CD4-positive, alpha-beta T cell treated with Interferon gamma for 1 hour (primary cell): ENCODE data around the gene PIGV.

Experiments used
- DNase-seq: peaks from one replicate; pipeline ENCODE4 v3.0.0-alpha.2; 2020

Gene PIGV

DNA sequence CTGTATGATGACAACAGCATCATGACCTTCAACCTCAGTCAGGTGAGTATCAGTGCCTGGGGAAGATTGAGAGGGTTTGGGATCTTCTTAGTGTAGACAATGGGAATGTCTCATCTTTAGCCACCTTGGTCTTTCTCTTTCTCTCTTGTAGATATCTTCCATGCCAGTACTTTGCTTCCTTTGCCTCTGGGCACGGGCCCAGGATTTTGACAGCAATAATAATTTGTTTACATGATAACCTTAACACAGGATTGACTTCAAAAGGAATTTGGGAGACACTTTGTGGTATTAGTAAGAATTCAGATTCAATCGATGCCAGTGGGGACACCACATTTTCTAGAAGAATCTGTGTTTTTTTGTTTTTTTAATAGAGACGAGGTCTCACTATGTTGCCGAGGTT, 12.1 kb upstream of the PIGV start:
- DNase-seq: no peak

GRCh38 chr1:26779098-26779668, 8.6 kb upstream of the PIGV start:
- DNase-seq: no peak

GRCh38 chr1:26780344-26780957, 7.3 kb upstream of the PIGV start:
- DNase-seq: no peak

DNA sequence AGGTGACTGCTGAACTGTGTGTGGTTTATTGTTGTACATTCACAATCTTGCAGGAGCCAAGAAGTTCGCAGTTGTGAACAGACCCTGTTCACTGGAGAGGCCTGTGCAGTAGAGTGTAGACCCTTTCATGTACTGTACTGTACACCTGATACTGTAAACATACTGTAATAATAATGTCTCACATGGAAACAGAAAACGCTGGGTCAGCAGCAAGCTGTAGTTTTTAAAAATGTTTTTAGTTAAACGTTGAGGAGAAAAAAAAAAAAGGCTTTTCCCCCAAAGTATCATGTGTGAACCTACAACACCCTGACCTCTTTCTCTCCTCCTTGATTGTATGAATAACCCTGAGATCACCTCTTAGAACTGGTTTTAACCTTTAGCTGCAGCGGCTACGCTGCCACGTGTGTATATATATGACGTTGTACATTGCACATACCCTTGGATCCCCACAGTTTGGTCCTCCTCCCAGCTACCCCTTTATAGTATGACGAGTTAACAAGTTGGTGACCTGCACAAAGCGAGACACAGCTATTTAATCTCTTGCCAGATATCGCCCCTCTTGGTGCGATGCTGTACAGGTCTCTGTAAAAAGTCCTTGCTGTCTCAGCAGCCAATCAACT, 6.4 kb upstream of the PIGV start:
- DNase-seq: no peak

DNA sequence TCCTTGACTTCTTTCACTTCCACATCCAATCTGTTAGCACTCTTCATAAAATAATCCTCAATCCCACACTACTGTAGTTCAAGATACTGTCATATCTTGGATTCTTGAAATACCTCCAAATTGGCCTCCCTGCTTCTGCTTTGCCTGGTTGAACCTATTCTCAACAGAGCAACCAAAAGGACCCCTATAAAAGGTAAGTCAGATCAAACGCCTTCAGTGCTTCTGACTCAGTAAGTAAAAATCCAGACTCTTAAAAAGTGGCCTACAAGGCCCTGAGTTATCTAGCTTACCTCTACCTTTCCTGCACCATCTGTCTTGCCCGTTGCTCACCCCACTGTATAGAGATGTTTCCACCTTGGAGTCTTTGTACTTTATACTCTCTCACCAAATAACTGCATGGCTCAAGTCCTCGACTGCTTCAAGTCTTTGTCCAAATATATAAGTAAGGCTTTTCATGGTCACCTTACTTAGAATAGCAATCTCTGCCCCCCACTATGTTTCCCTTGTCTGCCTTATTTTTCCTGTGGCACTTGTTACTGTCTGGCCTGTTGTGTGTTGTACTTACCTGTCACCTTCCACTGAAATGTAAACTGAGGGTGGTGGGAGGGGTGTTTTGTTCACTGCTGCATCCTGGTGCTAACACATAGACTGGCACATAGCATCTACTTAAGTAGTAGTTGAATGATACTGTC, 5.1 kb upstream of the PIGV start:
- DNase-seq: no peak

DNA sequence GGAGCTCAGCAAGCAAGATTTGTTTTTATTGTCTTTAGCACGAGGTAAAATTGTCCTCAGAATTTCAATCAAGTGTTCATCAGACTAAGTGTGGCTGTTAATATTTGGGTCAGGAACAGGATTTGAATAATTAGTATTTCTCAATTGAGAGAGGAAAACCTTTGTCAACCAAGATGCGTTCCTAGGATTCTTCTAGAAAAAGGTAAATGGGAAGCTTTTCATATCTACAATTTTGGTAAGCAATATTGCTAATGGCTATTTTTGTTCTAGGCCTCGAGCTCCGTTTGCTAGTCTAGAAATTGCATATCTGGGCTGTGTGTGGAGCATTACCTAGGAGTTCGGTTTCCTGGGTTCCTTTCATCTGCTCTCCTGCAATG, 4.1 kb upstream of the PIGV start:
- DNase-seq: no peak

DNA sequence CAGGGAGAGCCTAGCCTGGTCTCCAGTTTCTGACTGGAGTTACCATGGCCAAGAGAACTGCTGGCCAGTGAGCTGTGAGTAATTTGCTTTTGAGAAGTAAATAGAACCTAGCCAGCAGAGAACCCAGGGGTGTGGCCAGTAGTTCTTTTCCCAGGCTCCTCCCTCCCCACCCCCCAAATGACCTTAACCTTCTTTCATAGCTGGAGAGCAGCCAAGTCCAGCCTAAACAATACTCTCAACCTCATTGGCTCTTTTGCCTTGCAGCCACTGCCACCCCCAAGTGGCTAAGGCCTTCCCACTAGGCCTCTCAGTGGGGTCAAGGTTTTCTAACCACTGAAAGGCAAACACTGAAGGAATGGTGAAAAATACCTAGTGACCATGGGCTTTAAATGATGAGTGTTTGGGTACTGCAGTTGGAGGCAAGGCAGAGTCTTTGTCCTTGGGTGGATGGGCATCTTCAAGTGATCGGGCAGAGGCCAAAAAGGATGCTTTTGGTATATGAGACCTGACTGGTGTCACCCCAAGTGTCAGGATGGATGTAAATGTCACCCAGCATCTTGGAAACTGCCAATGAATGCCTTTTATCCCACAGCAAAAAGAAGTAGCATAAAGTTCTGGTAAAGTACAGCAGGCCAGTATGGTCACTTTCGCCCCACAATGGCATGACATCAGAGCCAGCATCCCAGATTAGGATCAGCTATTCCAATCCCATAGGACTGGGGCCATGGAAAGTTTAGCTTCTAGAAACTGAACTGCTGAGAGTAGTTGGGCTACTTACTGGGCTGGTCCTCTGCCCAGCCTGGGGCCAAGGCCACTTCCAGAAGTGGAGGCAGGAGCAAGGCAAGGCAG, 3.5 kb upstream of the PIGV start:
- no peak for DNase-seq

DNA sequence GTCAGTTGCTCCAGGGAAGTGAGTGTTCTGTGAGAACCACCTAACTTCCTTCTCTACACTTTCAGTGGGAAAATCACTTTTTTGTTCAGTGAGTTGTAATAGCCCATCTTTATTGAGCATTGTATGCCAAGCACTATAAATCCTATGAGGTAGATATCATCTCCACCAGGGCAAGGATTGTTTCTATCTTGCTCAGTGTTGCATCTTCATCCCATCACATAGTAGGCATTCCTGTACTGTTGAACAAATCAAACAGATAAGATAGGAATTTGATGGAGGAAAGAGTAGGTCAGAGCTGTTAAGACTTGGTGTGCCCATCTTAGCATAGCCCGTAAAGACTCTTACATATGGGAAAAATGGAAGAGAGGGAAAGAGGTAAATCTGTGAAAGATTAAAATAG, 2.9 kb upstream of the PIGV start:
- DNase-seq: no peak

DNA sequence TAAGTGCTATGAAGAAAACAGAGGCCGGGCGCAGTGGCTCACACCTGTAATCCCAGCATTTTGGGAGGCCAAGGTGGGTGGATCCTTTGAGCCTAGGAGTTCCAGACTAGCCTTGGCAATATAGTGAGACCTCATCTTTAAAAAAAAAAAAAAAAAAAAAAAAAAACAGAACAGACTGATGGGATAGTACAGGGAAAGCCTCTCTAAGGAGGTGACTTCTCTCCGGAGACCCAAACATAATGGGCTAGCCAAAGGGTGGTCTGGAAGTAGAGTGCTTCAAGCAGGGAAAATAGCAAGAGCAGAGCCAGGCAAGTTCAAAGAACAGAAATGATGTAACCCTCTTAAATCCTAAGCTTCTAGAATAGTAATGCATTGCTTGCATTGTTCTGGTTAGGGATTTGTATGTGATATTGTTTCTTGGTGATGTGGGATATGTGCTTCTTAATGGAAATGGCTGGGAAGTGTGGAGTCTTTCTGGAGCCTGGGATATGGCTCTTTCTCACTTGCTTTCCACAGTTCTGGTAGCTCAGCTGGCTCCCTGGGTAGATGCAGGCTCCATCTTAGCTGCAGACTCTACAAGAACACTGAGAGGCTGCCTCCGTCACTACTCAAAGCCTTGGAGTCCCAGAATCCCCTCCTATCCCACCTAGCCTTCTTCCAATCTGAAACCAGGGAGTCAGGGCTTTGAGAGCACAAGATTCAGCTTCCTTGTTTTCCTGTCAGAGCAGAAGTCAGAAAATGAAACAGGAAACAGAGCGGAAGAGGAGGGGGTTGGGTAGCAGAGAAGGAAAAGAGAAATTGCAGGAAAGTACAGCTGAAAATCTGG, 1.9 kb upstream of the PIGV start:
- DNase-seq: no peak

GRCh38 chr1:26786437-26787380, 1.0 kb upstream of the PIGV start:
- no peak for DNase-seq

- peak; percentile 80 for DNase-seq
Measured at GRCh38 chr1:26787381-26787705, 407 bp upstream of the PIGV start.

GRCh38 chr1:26788515-26788785, 700 bp downstream of the PIGV start:
- DNase-seq: no peak

DNA sequence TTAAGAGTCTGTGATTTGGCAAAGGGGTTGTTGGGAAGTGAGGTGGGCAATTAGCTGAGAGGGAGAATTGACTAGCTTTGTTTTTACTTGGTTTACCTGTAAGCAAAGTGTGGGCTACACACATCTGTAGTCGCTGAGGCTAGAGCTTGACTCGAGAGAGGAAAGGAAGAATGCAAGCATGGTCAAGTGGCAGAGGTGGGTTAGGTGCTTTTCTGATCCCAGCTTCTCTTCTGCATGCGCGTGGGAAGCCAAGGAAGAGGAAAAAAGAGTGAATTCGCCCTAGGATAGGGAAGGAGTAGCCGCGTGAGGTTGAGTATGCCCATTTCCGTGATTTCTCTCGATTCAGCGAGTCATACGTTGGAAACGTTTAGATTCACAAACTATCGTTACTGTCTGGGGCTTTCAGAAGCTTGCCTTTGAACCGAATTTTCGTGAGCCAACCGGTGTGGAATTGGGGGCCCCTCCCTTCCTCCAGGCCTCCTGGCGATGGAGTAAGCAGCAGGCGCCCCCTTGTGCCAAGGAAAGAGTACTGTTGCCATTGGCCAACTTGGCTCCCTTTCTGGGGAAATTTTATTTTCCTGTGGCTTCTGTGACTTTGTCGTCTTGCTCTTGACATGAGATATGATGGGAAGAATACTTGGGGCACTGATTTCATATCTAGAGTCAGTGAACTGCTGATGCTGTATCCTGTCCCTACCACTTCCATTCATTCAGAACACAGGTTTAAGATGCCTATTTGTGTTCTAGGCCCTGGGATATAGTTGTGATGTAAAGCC, 1.3 kb downstream of the PIGV start:
- peak; percentile 86 for DNase-seq

GRCh38 chr1:26789612-26789865, 1.8 kb downstream of the PIGV start:
- DNase-seq: no peak

DNA sequence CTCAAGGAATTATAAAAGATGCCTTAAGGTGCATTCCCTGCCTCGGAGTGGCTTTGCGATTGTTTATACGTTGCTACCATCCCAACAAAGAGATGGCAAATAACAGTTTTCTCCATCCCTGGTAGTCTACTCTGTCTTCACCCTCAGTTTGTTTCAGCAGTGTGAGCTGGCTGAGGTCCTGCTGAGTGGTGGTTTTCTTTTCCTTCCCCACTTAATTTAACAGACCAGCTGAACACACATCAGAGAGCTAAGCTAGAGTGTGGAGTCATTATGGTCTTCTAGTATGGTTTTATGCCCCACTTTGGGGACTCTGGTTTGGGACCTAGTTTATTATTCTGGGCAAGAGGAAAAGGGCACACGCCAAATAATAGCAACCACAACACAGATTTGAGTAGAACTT, 2.2 kb downstream of the PIGV start:
- DNase-seq: no peak

- DNase-seq: no peak
Measured at GRCh38 chr1:26790551-26790953, 2.8 kb downstream of the PIGV start.

DNA sequence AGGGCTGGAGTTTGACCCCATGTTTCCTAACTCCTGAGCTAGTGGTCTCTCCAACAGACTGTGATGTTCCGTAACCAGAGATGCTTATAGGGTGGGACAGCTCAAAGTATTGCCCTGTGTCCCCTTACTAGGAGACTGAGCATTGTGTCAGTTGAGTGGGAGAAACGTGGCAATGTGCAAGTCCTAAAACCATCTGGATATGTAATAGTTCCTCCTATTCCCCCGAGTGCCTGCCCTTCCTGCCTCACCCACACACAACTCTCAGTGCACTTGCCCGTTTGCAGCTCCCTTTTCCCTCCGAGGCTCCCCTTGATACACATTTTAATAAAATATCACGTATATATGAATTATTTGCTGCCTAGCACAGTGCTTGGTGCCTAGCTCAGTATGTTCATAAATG, 3.4 kb downstream of the PIGV start:
- no peak for DNase-seq

DNA sequence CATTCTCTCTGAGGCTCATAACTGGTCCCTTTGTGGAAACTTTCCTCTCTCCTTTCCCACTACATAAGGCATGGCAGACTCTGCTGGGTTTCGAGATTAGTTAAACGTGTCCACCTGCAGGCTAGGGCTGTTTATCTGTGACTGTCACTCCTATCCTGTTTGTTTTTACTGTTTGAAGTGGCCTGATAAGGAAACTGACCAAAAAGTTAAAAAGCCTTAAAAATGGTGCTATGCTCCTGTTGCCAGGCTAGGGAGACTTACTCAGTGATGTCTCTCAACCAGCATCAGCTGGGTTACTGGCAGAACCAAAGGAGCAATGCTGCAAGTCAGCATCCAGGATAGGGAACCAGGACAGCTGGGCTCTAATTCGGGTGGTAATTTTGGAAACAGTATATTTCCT, 3.9 kb downstream of the PIGV start:
- DNase-seq: no peak

- DNase-seq: no peak
Measured at GRCh38 chr1:26792924-26793323, 5.2 kb downstream of the PIGV start.

GRCh38 chr1:26794391-26794790, 6.6 kb downstream of the PIGV start:
- no peak for DNase-seq

- DNase-seq: no peak
Measured at GRCh38 chr1:26797627-26798026, 9.9 kb downstream of the PIGV start.
